ENCODE results near the gene MGMT. TPM values are rescaled to one million over a fixed set of nuclear protein-coding genes. Genes with fewer than 3 reads are reported as not detected.

Gene MGMT
- polyA plus RNA-seq, 2 donors: 8.6 to 13.0 TPM

DNA sequence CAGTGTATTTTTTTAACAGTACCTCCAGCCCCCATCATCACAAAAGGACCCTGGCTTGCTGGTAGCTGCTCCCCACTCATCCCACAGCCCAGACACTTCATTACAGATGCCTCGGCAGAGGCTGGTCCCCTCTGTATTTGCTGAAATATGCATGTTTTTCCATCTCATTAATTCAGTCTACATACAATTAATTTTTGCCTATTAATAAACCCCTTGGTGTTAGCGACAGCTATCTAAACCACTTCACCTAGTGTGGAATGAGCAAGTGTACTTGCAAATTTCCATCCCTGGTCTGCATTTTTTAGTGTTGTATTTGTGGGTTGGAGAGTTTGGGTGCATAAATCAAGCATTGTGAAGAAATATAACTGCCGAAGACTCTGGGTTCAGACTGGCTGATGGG lies 216.9 kb downstream of the MGMT start:
- Histone ChIP-seq H3K9me3 (ENCODE audit: control insufficient read depth in 2 of 2, insufficient read depth in 1 of 2, low read depth in 1 of 2, low read length in 1 of 2) (peaks cover 0 to 3% of the 10 kb centered on the region in 2 donors), H3K4me1 (ENCODE audit: control insufficient read depth in 2 of 2, insufficient read depth in 2 of 2, low read length in 1 of 2) (no peaks in the 10 kb centered on the region), H3K4me3 (ENCODE audit: low read depth in 1 of 2, low read length in 2 of 2) (no peak overlapping the region), H3K36me3 (ENCODE audit: control insufficient read depth in 2 of 2, insufficient read depth in 2 of 2, low read length in 1 of 2) (no peaks in the 10 kb centered on the region), H3K27ac (ENCODE audit: low read depth in 2 of 2, low read length in 1 of 2) (no peak overlapping the region), H3K27me3 (ENCODE audit: control insufficient read depth in 1 of 2, insufficient read depth in 2 of 2, low read length in 2 of 2) (no peaks in the 10 kb centered on the region)
- 94 to 99% methylated on average over 3 of the region's 3 CpGs for WGBS, 2 donors

DNA sequence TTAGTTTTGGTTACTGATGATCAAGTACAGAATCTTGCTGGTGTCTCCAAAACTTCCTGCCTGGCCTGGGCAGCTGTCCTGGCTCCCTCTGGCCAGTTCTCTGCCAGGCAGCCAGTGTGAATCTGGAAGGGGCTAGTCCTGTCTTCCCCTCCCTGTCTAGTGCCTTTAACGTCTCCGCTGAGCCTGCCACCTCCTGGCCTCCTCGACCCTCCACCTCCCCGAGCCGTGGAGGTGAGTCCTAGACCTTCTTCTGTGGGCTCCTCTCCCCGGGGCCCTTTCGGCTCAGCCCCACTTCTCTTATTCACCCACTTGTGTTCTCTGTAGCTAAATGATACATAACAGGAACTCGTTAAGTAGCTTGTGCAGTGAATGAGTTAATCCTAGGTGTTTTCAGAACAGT lies 218.2 kb downstream of the MGMT start:
- Histone ChIP-seq H3K36me3 (ENCODE audit: control insufficient read depth in 2 of 2, insufficient read depth in 2 of 2, low read length in 1 of 2) (no peaks in the 10 kb centered on the region), H3K27ac (ENCODE audit: low read depth in 2 of 2, low read length in 1 of 2) (no peak overlapping the region), H3K9me3 (ENCODE audit: control insufficient read depth in 2 of 2, insufficient read depth in 1 of 2, low read depth in 1 of 2, low read length in 1 of 2) (peaks cover 0 to 3% of the 10 kb centered on the region in 2 donors), H3K4me3 (ENCODE audit: low read depth in 1 of 2, low read length in 2 of 2) (no peak overlapping the region), H3K27me3 (ENCODE audit: control insufficient read depth in 1 of 2, insufficient read depth in 2 of 2, low read length in 2 of 2) (no peaks in the 10 kb centered on the region), H3K4me1 (ENCODE audit: control insufficient read depth in 2 of 2, insufficient read depth in 2 of 2, low read length in 1 of 2) (no peaks in the 10 kb centered on the region)
- WGBS, 2 donors: 85 to 91% methylated on average over 8 of the region's 8 CpGs

DNA sequence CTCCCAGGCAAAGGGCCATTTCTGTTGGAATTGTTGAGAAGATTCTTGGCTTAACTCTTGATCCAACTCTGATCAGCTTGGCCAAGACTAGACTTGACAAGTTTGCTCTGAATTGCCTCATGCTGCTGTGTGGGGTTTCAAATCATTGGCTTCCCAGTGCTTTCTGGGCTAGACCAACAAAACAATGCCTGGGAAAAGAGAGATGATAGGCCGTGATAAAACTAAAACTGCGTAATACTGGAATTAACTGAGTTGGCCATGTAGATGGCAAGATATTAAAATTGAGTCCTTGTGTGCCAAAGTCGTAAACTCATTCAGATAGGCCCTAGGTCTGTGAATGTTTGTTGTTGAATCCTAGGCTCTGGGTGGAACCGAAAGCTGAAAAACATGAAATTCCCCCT lies 222.6 kb downstream of the MGMT start:
- Histone ChIP-seq H3K4me1 (ENCODE audit: control insufficient read depth in 2 of 2, insufficient read depth in 2 of 2, low read length in 1 of 2) (peaks cover 0 to 5% of the 10 kb centered on the region in 2 donors), H3K36me3 (ENCODE audit: control insufficient read depth in 2 of 2, insufficient read depth in 2 of 2, low read length in 1 of 2) (no peaks in the 10 kb centered on the region), H3K4me3 (ENCODE audit: low read depth in 1 of 2, low read length in 2 of 2) (no peak overlapping the region), H3K27ac (ENCODE audit: low read depth in 2 of 2, low read length in 1 of 2) (no peak overlapping the region), H3K27me3 (ENCODE audit: control insufficient read depth in 1 of 2, insufficient read depth in 2 of 2, low read length in 2 of 2) (no peaks in the 10 kb centered on the region), H3K9me3 (ENCODE audit: control insufficient read depth in 2 of 2, insufficient read depth in 1 of 2, low read depth in 1 of 2, low read length in 1 of 2) (peaks cover 0 to 3% of the 10 kb centered on the region in 2 donors)
- 62 to 66% methylated on average over 4 of the region's 4 CpGs for WGBS, 2 donors

DNA sequence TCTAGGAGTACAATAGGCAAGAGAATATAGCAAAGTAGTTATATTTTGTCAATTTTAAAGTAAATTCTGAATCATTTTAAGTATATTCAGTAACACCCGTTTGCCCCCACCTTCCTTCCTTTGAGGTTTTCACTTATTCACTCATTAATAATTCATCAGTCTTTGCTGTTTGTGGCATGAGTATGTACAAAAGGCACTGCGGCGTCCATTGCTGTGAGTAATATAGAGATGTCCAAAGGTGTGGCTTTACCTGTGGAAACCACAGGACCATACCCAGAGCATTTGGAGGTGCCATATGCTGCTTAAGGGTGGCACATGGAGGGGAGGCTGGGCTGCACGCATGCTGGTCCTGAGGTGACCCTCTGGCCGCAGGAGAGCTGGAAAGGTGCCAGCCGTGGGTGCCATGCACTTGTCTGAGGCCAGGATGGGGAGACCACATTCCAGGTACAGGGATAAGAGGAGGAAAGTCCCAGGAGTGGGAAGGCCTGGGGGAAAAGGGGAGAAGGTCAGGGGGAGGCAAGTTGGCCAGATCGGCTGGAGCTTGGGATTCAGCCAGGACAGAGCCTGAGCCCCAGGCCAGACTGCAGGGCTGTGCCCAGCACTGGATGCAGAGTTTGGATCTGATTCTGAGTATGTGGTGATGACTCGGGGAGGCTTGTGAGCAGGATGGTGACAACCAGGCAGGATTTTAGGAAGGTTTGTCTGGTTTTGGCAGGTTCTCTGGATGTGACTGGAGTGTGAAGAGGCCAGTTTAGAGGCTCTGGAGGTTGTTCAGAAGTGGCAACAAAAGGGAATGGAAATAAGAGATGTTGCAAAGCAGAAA lies 223.4 kb downstream of the MGMT start:
- Histone ChIP-seq H3K27me3 (ENCODE audit: control insufficient read depth in 1 of 2, insufficient read depth in 2 of 2, low read length in 2 of 2) (no peaks in the 10 kb centered on the region), H3K27ac (ENCODE audit: low read depth in 2 of 2, low read length in 1 of 2) (peak overlapping the region in 1 of 2 donors; percentile 34), H3K36me3 (ENCODE audit: control insufficient read depth in 2 of 2, insufficient read depth in 2 of 2, low read length in 1 of 2) (no peaks in the 10 kb centered on the region), H3K4me1 (ENCODE audit: control insufficient read depth in 2 of 2, insufficient read depth in 2 of 2, low read length in 1 of 2) (peaks cover 0 to 5% of the 10 kb centered on the region in 2 donors), H3K4me3 (ENCODE audit: low read depth in 1 of 2, low read length in 2 of 2) (no peak overlapping the region), H3K9me3 (ENCODE audit: control insufficient read depth in 2 of 2, insufficient read depth in 1 of 2, low read depth in 1 of 2, low read length in 1 of 2) (peaks cover 0 to 3% of the 10 kb centered on the region in 2 donors)
- WGBS, 2 donors: 71 to 74% methylated on average over 8 of the region's 8 CpGs

DNA sequence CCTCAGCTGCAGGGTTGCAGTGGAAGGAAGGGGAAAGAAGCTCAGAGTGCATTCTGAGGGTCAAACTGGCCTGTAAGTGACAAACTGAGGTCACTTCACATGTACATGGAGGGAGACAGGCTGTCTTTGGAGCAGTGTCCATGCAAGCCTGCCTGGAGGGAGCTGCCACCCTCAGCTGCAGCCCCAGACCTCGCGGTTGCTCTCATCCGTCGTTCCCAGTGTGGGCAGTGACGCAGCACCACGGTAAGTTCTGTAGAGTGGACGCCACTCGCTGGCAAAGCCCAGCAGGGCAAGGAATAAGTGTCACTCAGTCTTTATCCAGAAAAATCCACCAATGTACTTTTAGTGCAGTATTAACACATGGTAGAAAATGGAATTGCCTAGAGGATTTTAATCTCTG lies 225.7 kb downstream of the MGMT start:
- H3K27ac ChIP-seq (ENCODE audit: low read depth in 2 of 2, low read length in 1 of 2): no peak overlapping the region
- no peaks in the 10 kb centered on the region for H3K36me3 ChIP-seq (ENCODE audit: control insufficient read depth in 2 of 2, insufficient read depth in 2 of 2, low read length in 1 of 2)
- peaks cover 0 to 3% of the 10 kb centered on the region in 2 donors for H3K9me3 ChIP-seq (ENCODE audit: control insufficient read depth in 2 of 2, insufficient read depth in 1 of 2, low read depth in 1 of 2, low read length in 1 of 2)
- H3K4me1 ChIP-seq (ENCODE audit: control insufficient read depth in 2 of 2, insufficient read depth in 2 of 2, low read length in 1 of 2): peaks cover 0 to 5% of the 10 kb centered on the region in 2 donors
- WGBS, 2 donors: 96 to 99% methylated on average over 8 of the region's 8 CpGs
- H3K27me3 ChIP-seq (ENCODE audit: control insufficient read depth in 1 of 2, insufficient read depth in 2 of 2, low read length in 2 of 2): no peaks in the 10 kb centered on the region
- no peak overlapping the region for H3K4me3 ChIP-seq (ENCODE audit: low read depth in 1 of 2, low read length in 2 of 2)

DNA sequence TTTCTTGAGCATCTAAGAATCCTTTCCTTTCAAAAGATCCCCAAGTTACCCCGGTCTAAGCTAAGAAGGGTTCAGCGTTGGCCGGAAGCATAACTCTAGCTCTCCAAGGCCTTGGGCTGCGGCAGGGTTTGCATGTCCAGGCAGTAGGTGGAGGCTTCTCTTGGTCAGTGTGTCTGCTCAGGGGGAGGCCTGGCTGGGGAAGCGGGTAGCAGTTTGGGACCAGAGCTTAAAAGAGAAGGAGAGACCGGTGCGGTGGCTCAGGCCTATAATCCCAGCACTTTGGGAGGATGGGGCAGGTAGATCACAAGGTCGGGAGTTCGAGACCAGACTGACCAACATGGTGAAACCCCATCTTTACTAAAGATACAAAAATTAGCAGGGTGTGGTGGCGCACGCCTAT lies 226.3 kb downstream of the MGMT start:
- no peak overlapping the region for H3K4me3 ChIP-seq (ENCODE audit: low read depth in 1 of 2, low read length in 2 of 2)
- peaks cover 0 to 3% of the 10 kb centered on the region in 2 donors for H3K9me3 ChIP-seq (ENCODE audit: control insufficient read depth in 2 of 2, insufficient read depth in 1 of 2, low read depth in 1 of 2, low read length in 1 of 2)
- H3K36me3 ChIP-seq (ENCODE audit: control insufficient read depth in 2 of 2, insufficient read depth in 2 of 2, low read length in 1 of 2): no peaks in the 10 kb centered on the region
- H3K4me1 ChIP-seq (ENCODE audit: control insufficient read depth in 2 of 2, insufficient read depth in 2 of 2, low read length in 1 of 2): peaks cover 0 to 5% of the 10 kb centered on the region in 2 donors
- no peaks in the 10 kb centered on the region for H3K27me3 ChIP-seq (ENCODE audit: control insufficient read depth in 1 of 2, insufficient read depth in 2 of 2, low read length in 2 of 2)
- H3K27ac ChIP-seq (ENCODE audit: low read depth in 2 of 2, low read length in 1 of 2): no peak overlapping the region
- WGBS, 2 donors: 96% methylated on average over 11 of the region's 11 CpGs

DNA sequence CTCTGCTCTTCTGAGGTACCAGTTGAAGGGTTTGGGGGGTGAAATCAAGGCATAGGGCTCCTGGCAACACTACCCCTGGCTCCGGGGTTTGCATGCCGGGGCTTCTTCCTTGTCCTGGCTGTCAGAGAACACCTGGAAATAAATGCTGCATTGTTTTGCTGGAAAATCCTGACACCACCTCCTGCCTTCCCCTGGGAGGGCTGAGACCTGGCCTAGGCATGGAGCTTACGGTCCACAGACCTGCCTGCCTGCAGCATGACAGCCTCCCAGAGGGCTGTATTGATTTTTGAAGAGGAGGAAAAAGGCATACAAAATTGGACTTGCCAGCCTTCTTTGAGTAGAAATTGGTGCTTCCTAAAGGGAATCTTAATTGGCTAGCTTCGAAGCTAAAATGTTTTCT lies 227.1 kb downstream of the MGMT start:
- WGBS, 2 donors: 46 to 56% methylated on average over 4 of the region's 4 CpGs

DNA sequence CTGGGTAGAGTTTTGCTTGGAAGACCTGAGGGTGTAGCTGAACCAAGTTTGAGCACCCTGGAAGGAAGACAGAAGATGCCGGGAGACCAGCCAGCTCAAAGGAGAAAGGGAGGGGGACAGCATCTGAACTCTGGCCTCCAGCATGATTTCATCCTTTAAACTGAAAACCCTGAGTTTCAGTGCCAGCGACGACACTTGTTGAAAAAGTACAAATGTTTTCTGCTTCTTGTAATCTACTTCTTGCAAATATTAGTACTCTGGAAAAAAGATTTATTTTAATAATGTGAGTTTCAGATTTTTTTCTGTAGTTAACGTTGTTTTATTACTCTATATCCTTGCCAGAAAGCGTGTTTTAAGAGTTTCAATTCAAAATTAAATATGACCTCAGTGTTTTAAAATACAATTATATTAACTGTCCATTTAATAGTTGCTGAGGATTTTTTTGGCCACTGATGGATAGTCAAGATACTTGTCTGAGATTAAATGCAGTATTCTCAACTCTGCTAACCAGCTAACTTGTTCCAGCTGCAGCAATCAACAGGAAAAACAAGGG lies 227.7 kb downstream of the MGMT start:
- WGBS, 2 donors: 56 to 67% methylated on average over 5 of the region's 5 CpGs
- Histone ChIP-seq H3K36me3 (ENCODE audit: control insufficient read depth in 2 of 2, insufficient read depth in 2 of 2, low read length in 1 of 2) (no peaks in the 10 kb centered on the region), H3K27ac (ENCODE audit: low read depth in 2 of 2, low read length in 1 of 2) (no peak overlapping the region), H3K9me3 (ENCODE audit: control insufficient read depth in 2 of 2, insufficient read depth in 1 of 2, low read depth in 1 of 2, low read length in 1 of 2) (peaks cover 0 to 3% of the 10 kb centered on the region in 2 donors), H3K4me3 (ENCODE audit: low read depth in 1 of 2, low read length in 2 of 2) (no peak overlapping the region), H3K4me1 (ENCODE audit: control insufficient read depth in 2 of 2, insufficient read depth in 2 of 2, low read length in 1 of 2) (peaks cover 0 to 5% of the 10 kb centered on the region in 2 donors), H3K27me3 (ENCODE audit: control insufficient read depth in 1 of 2, insufficient read depth in 2 of 2, low read length in 2 of 2) (no peaks in the 10 kb centered on the region)

More for the DNA sequence above, 227.1 kb downstream of the MGMT start:
- Histone ChIP-seq H3K27me3 (ENCODE audit: control insufficient read depth in 1 of 2, insufficient read depth in 2 of 2, low read length in 2 of 2) (no peaks in the 10 kb centered on the region), H3K4me1 (ENCODE audit: control insufficient read depth in 2 of 2, insufficient read depth in 2 of 2, low read length in 1 of 2) (peaks cover 0 to 5% of the 10 kb centered on the region in 2 donors), H3K27ac (ENCODE audit: low read depth in 2 of 2, low read length in 1 of 2) (no peak overlapping the region), H3K36me3 (ENCODE audit: control insufficient read depth in 2 of 2, insufficient read depth in 2 of 2, low read length in 1 of 2) (no peaks in the 10 kb centered on the region), H3K9me3 (ENCODE audit: control insufficient read depth in 2 of 2, insufficient read depth in 1 of 2, low read depth in 1 of 2, low read length in 1 of 2) (peaks cover 0 to 3% of the 10 kb centered on the region in 2 donors), H3K4me3 (ENCODE audit: low read depth in 1 of 2, low read length in 2 of 2) (no peak overlapping the region)

DNA sequence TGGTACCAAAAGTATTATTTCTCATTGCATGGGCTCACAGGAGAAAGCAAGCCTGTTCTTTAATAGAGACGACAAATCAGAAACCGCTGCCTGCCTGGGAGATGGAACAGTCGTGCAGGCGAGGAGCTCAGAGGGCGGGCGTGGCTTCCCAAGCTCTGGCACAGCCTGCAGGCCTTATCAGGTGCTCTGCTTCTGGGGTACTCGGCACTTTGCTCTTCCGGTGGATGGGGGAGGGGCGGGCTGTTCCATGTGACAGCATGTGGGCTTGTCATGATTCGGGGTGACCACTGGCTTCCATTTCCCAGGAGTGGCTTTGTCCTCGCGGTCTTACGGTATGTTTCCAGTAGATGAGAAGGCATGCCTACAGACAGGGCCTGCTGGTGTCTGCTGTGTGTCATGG lies 228.6 kb downstream of the MGMT start:
- Histone ChIP-seq H3K27ac (ENCODE audit: low read depth in 2 of 2, low read length in 1 of 2) (no peak overlapping the region), H3K36me3 (ENCODE audit: control insufficient read depth in 2 of 2, insufficient read depth in 2 of 2, low read length in 1 of 2) (no peaks in the 10 kb centered on the region), H3K9me3 (ENCODE audit: control insufficient read depth in 2 of 2, insufficient read depth in 1 of 2, low read depth in 1 of 2, low read length in 1 of 2) (peaks cover 0 to 3% of the 10 kb centered on the region in 2 donors), H3K4me1 (ENCODE audit: control insufficient read depth in 2 of 2, insufficient read depth in 2 of 2, low read length in 1 of 2) (peaks cover 0 to 2% of the 10 kb centered on the region in 2 donors), H3K4me3 (ENCODE audit: low read depth in 1 of 2, low read length in 2 of 2) (no peak overlapping the region), H3K27me3 (ENCODE audit: control insufficient read depth in 1 of 2, insufficient read depth in 2 of 2, low read length in 2 of 2) (no peaks in the 10 kb centered on the region)
- 80 to 89% methylated on average over 13 of the region's 13 CpGs for WGBS, 2 donors

Measured in esophagus (tissue), 2 donors.